DOHH2 (cell line): ENCODE measurements around the gene EFNA5.

Experiments
- EZH2phosphoT487 ChIP-seq: fragments of 200-600 bp; sonication (generic); IDR thresholded peaks from 2 replicates; pipeline ENCODE4 v1.6.1; 2017; ENCODE audit warnings: borderline replicate concordance, mild to moderate bottlenecking, antibody characterized with exemption, low read length, moderate library complexity, mixed read lengths
- TF ChIP-seq, protein P1 (sequence below): fragments of 200-600 bp; sonication (generic); IDR thresholded peaks from one replicate; pipeline ENCODE4 v1.5.1; 2014; ENCODE audit warnings: antibody characterized with exemption, mild to moderate bottlenecking, low read depth, low read length; ENCODE audit not compliant: poor library complexity, severe bottlenecking

GRCh38 chr5:107457138-107457537 lies 213.6 kb downstream of the EFNA5 start:
- TF ChIP-seq, protein P1, sequence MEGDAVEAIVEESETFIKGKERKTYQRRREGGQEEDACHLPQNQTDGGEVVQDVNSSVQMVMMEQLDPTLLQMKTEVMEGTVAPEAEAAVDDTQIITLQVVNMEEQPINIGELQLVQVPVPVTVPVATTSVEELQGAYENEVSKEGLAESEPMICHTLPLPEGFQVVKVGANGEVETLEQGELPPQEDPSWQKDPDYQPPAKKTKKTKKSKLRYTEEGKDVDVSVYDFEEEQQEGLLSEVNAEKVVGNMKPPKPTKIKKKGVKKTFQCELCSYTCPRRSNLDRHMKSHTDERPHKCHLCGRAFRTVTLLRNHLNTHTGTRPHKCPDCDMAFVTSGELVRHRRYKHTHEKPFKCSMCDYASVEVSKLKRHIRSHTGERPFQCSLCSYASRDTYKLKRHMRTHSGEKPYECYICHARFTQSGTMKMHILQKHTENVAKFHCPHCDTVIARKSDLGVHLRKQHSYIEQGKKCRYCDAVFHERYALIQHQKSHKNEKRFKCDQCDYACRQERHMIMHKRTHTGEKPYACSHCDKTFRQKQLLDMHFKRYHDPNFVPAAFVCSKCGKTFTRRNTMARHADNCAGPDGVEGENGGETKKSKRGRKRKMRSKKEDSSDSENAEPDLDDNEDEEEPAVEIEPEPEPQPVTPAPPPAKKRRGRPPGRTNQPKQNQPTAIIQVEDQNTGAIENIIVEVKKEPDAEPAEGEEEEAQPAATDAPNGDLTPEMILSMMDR = no peak
- no peak for TF ChIP-seq EZH2phosphoT487
